ENCODE results near the gene RIN3. TPM values are rescaled to one million over a fixed set of nuclear protein-coding genes. Genes with fewer than 3 reads are reported as not detected.

The RIN3 gene
- total RNA-seq, 1 experiment from 2014 or later, result 4.8 TPM

DNA sequence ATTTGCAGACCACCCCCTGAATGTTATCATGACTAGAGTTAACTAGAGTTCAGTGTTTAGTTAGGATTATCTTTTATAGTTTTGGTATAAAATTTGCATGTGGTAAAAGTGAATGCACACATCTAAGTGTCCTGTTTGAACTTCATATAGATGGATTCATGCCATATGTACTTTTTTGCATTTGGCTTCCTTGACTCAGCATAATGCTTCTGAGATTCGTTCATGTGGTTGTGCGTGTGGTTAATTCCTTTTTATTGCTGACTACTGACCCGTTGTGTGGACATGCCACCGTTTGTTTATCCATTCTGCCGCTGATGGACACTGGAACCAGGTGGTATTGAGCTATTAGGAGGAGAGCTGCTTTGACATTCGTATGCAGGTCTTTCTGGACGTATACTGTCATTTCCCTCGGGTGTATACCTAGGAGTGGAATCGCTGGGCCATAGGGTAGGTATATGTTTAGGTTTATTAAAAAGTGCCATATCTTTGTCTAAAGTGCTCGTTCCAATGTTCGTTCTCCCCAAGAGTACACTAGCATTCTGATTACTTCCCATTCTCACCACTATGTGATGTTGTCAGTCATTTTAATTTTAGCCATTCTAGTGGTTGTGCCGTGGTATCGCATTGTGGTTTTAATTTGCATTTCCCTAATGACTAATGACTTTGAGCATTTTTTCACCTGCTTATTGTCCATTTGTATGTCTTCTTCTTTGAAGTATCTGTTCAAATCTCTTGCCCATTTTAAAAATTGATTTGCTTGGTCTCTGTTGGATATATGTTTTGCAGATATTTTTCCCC is 37.7 kb downstream of the RIN3 start:
- TF ChIP-seq EZH2 (IDR thresholded peaks at IDR 0.05; ENCODE audit: low read length, unreplicated experiment) (no peak), EZH2phosphoT487 (IDR thresholded peaks at IDR 0.05; ENCODE audit: borderline replicate concordance, low read length) (no peak)
- TF ChIP-seq, protein P1, sequence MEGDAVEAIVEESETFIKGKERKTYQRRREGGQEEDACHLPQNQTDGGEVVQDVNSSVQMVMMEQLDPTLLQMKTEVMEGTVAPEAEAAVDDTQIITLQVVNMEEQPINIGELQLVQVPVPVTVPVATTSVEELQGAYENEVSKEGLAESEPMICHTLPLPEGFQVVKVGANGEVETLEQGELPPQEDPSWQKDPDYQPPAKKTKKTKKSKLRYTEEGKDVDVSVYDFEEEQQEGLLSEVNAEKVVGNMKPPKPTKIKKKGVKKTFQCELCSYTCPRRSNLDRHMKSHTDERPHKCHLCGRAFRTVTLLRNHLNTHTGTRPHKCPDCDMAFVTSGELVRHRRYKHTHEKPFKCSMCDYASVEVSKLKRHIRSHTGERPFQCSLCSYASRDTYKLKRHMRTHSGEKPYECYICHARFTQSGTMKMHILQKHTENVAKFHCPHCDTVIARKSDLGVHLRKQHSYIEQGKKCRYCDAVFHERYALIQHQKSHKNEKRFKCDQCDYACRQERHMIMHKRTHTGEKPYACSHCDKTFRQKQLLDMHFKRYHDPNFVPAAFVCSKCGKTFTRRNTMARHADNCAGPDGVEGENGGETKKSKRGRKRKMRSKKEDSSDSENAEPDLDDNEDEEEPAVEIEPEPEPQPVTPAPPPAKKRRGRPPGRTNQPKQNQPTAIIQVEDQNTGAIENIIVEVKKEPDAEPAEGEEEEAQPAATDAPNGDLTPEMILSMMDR (conservative IDR thresholded peaks at IDR 0.05; ENCODE audit: low read depth, low read length), result no peak
- Histone ChIP-seq H3K9me3 (ENCODE audit: low read length) (no peaks in the 10 kb centered on the region), H3K4me2 (ENCODE audit: low read length) (no peak overlapping the region), H4K20me1 (ENCODE audit: low read length) (no peaks in the 10 kb centered on the region), H3K27ac (ENCODE audit: low read length) (no peak overlapping the region), H3K27me3 (ENCODE audit: low read length) (no peaks in the 10 kb centered on the region), H3K36me3 (ENCODE audit: low read depth, low read length) (no peaks in the 10 kb centered on the region), H2AFZ (ENCODE audit: low read length) (no peak overlapping the region), H3K9ac (ENCODE audit: low read length) (no peak overlapping the region), H3K79me2 (ENCODE audit: low read length) (no peaks in the 10 kb centered on the region), H3K4me1 (ENCODE audit: insufficient read depth, low read length) (peaks cover 4% of the 10 kb centered on the region), H3F3A (ENCODE audit: low read length, unreplicated experiment) (no peaks in the 10 kb centered on the region), H3K4me3 (ENCODE audit: low read length) (no peak overlapping the region), H3K9me2 (replicated peaks; ENCODE audit: low read length) (no peaks in the 10 kb centered on the region)
- intact Hi-C loops (cut with micrococcal nuclease), result no loop called here
- POLR2A ChIA-PET (ENCODE audit: unreplicated experiment), result no interaction called here
- no TSS peak for BruUV-seq (replicated peaks)
- ATAC-seq (no peak), DNase-seq (no peak)
- CTCF ChIA-PET, result no interaction called here

DNA sequence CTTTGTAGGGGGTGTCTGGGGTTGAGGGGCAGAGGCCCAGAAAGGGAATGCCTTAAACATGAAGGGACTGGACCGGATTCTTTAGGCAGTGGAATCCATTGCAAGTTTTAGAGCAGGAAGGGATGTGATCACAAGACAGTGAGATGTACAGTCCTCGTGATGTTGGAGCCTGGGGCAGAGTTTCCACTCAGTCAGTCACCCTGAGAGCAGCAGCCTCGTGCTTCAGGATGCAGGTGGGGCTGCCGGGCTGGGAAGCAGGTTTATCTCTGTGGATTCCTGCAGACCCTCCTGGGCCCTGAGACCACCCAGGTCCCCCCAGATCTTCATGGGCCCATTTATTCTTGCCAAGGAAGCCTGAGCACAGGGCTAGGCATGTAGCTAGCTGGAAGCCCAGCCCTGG is 38.5 kb downstream of the RIN3 start:
- intact Hi-C loops (cut with micrococcal nuclease), result no loop called here
- BruUV-seq (replicated peaks), result no TSS peak
- H2AFZ ChIP-seq (ENCODE audit: low read length), result no peak overlapping the region
- no peak for DNase-seq
- no peak overlapping the region for H3K4me2 ChIP-seq (ENCODE audit: low read length)
- ChIA-PET CTCF (no interaction called here), POLR2A (ENCODE audit: unreplicated experiment) (no interaction called here)
- no peaks in the 10 kb centered on the region for H4K20me1 ChIP-seq (ENCODE audit: low read length)
- H3K9me2 ChIP-seq (replicated peaks; ENCODE audit: low read length), result no peaks in the 10 kb centered on the region
- TF ChIP-seq, protein P1 (conservative IDR thresholded peaks at IDR 0.05; ENCODE audit: low read depth, low read length), result no peak
- no peak for TF ChIP-seq EZH2phosphoT487 (IDR thresholded peaks at IDR 0.05; ENCODE audit: borderline replicate concordance, low read length)
- no peak for TF ChIP-seq EZH2 (IDR thresholded peaks at IDR 0.05; ENCODE audit: low read length, unreplicated experiment)
- H3K4me3 ChIP-seq (ENCODE audit: low read length), result no peak overlapping the region
- H3K4me1 ChIP-seq (ENCODE audit: insufficient read depth, low read length), result no peaks in the 10 kb centered on the region
- no peak for ATAC-seq
- no peaks in the 10 kb centered on the region for H3K9me3 ChIP-seq (ENCODE audit: low read length)
- no peaks in the 10 kb centered on the region for H3K36me3 ChIP-seq (ENCODE audit: low read depth, low read length)
- H3K79me2 ChIP-seq (ENCODE audit: low read length), result no peaks in the 10 kb centered on the region
- no peak overlapping the region for H3K9ac ChIP-seq (ENCODE audit: low read length)
- H3F3A ChIP-seq (ENCODE audit: low read length, unreplicated experiment), result no peaks in the 10 kb centered on the region
- no peak overlapping the region for H3K27ac ChIP-seq (ENCODE audit: low read length)
- no peaks in the 10 kb centered on the region for H3K27me3 ChIP-seq (ENCODE audit: low read length)

DNA sequence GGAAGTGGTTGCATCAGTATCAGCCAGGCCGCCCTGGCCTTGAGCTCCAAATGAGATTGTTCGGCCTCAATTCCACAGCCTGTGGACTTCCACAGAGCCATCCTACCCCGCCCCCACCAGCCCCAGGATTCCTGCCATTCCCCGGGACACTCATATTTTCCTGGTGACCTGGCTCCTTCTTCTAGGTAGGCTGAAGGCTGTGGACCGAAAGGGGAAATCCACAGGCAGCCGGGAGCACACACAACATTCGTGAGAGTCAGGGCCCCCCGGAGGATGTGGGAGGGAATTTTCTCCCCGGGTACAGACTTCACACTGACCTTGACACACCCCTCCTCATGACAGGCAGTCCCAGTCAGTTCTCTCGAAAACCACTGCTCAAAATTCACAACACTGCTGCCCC is 39.9 kb downstream of the RIN3 start:
- no peak overlapping the region for H2AFZ ChIP-seq (ENCODE audit: low read length)
- H3F3A ChIP-seq (ENCODE audit: low read length, unreplicated experiment), result no peaks in the 10 kb centered on the region
- H4K20me1 ChIP-seq (ENCODE audit: low read length), result no peaks in the 10 kb centered on the region
- TF ChIP-seq EZH2 (IDR thresholded peaks at IDR 0.05; ENCODE audit: low read length, unreplicated experiment) (no peak), EZH2phosphoT487 (IDR thresholded peaks at IDR 0.05; ENCODE audit: borderline replicate concordance, low read length) (no peak)
- TF ChIP-seq, protein P1 (conservative IDR thresholded peaks at IDR 0.05; ENCODE audit: low read depth, low read length), result no peak
- H3K79me2 ChIP-seq (ENCODE audit: low read length), result no peaks in the 10 kb centered on the region
- H3K9ac ChIP-seq (ENCODE audit: low read length), result no peak overlapping the region
- no peaks in the 10 kb centered on the region for H3K4me1 ChIP-seq (ENCODE audit: insufficient read depth, low read length)
- no peak overlapping the region for H3K4me2 ChIP-seq (ENCODE audit: low read length)
- POLR2A ChIA-PET (ENCODE audit: unreplicated experiment), result no interaction called here
- BruUV-seq (replicated peaks), result no TSS peak
- intact Hi-C loops (cut with micrococcal nuclease), result no loop called here
- no peak for ATAC-seq
- no peak overlapping the region for H3K27ac ChIP-seq (ENCODE audit: low read length)
- no peaks in the 10 kb centered on the region for H3K27me3 ChIP-seq (ENCODE audit: low read length)
- no peaks in the 10 kb centered on the region for H3K36me3 ChIP-seq (ENCODE audit: low read depth, low read length)
- CTCF ChIA-PET, result no interaction called here
- no peak overlapping the region for H3K4me3 ChIP-seq (ENCODE audit: low read length)
- no peak for DNase-seq
- no peaks in the 10 kb centered on the region for H3K9me2 ChIP-seq (replicated peaks; ENCODE audit: low read length)
- H3K9me3 ChIP-seq (ENCODE audit: low read length), result no peaks in the 10 kb centered on the region

Measured in PC-3 (cell line).